Prostate gland (tissue), 2 donors: ENCODE results near the gene IL1RN. TPM values are rescaled to one million over a fixed set of nuclear protein-coding genes. Genes with fewer than 3 reads are reported as not detected.

Source experiments
- DNase-seq: peaks from one replicate; pipeline ENCODE4 v3.0.0-alpha.2; 2019; ENCODE audit warnings: low spot score
- H3K27ac ChIP-seq, 2 donors: fragments of 200-600 bp; sonication (generic); 2 replicates each; pipeline ENCODE4 v1.5.1; 2017 to 2019
- H3K27me3 ChIP-seq: fragments of 200-600 bp; sonication (generic); replicated peaks from 2 replicates; pipeline ENCODE4 v1.5.1; 2019; ENCODE audit not compliant: insufficient read depth
- H3K36me3 ChIP-seq, 2 donors: fragments of 200-600 bp; sonication (generic); 1 replicate in 1 of 2; 2 replicates in 1 of 2; pipeline versions ENCODE4 v1.5.1 to v1.8.1; 2017 to 2019
- H3K4me1 ChIP-seq: fragments of 200-600 bp; sonication (generic); replicated peaks from 2 replicates; pipeline ENCODE4 v1.5.1; 2019
- H3K4me3 ChIP-seq, 2 donors: fragments of 200-600 bp; sonication (generic); 2 replicates each; pipeline ENCODE4 v1.5.1; 2017 to 2019
- H3K9me3 ChIP-seq: fragments of 200-600 bp; sonication (generic); 2 replicates; pipeline ENCODE4 v1.5.1; 2017
- CTCF ChIP-seq, 4 experiments: fragments of 200-600 bp in 2 of 4; fragments of 450-650 bp in 2 of 4; sonication (generic) in 2 of 4; IDR thresholded peaks; 1 replicate in 3 of 4; 2 replicates in 1 of 4; pipeline ENCODE4 v1.5.1; 2016 to 2019; ENCODE audit warnings: antibody characterized with exemption in 4 of 4, mild to moderate bottlenecking in 2 of 4, moderate library complexity in 2 of 4
- POLR2A ChIP-seq: fragments of 450-650 bp; IDR thresholded peaks from one replicate; pipeline ENCODE4 v1.6.1; 2016; ENCODE audit warnings: antibody characterized with exemption, mild to moderate bottlenecking
- POLR2AphosphoS5 ChIP-seq: sonication (generic); formaldehyde crosslinking; IDR thresholded peaks from one replicate; pipeline ENCODE4 v1.6.1; 2017; ENCODE audit warnings: antibody characterized with exemption
- WGBS: methylation state at CpG from one replicate; pipeline ENCODE4 v1.1.5; 2018; 5-methylcytosine and 5-hydroxymethylcytosine counted together
- intact Hi-C: fragments of 100-400 bp; cut with DNase I; formaldehyde crosslinking; loops from one replicate; pipeline ENCODE4 v1.14.2; 2022
- total RNA-seq, 2 donors: library from RNA; depleted of rRNA; stranded (reverse); fragments of >200 nt; gene quantifications; one replicate each; pipeline ENCODE4 v1.1.0, GENCODE V29; 2016

The IL1RN gene
- total RNA-seq, 2 donors from 2014 or later = 3.7 to 4.4 TPM

- H3K27ac ChIP-seq = no peak overlapping the region
- no peak overlapping the region for H3K4me3 ChIP-seq
- H3K27me3 ChIP-seq = no peaks in the 10 kb centered on the region
- H3K36me3 ChIP-seq = no peaks in the 10 kb centered on the region
- TF ChIP-seq CTCF (IDR thresholded peaks at IDR 0.05) (no peak), POLR2AphosphoS5 (no peak), POLR2A (no peak)
- 84% methylated on average over 2 of the region's 2 CpGs for WGBS
- no peaks in the 10 kb centered on the region for H3K9me3 ChIP-seq
- intact Hi-C loops = no loop called here
- no peaks in the 10 kb centered on the region for H3K4me1 ChIP-seq
- no peak for DNase-seq
These were observed 14.9 kb downstream of the IL1RN start for GRCh38 chr2:113142290-113142689.

- H3K4me3 ChIP-seq = no peak overlapping the region
- no peak for DNase-seq
- TF ChIP-seq POLR2AphosphoS5 (no peak), CTCF (IDR thresholded peaks at IDR 0.05) (no peak), POLR2A (no peak)
- no peaks in the 10 kb centered on the region for H3K36me3 ChIP-seq
- no peaks in the 10 kb centered on the region for H3K9me3 ChIP-seq
- no peaks in the 10 kb centered on the region for H3K27me3 ChIP-seq
- no peak overlapping the region for H3K27ac ChIP-seq
- intact Hi-C loops = no loop called here
- H3K4me1 ChIP-seq = no peaks in the 10 kb centered on the region
- WGBS = 93% methylated on average over 4 of the region's 4 CpGs
These were observed 16.9 kb downstream of the IL1RN start for GRCh38 chr2:113144259-113144658.

GRCh38 chr2:113148606-113149552 lies 21.5 kb downstream of the IL1RN start:
- no peaks in the 10 kb centered on the region for H3K27me3 ChIP-seq
- TF ChIP-seq POLR2AphosphoS5 (no peak), CTCF (IDR thresholded peaks at IDR 0.05) (no peak), POLR2A (no peak)
- H3K4me1 ChIP-seq = no peaks in the 10 kb centered on the region
- H3K36me3 ChIP-seq = no peaks in the 10 kb centered on the region
- no peak overlapping the region for H3K27ac ChIP-seq
- no peak for DNase-seq
- 82% methylated on average over 8 of the region's 8 CpGs for WGBS
- no peaks in the 10 kb centered on the region for H3K9me3 ChIP-seq
- intact Hi-C loops = no loop called here
- no peak overlapping the region for H3K4me3 ChIP-seq

GRCh38 chr2:113149553-113150257 lies 22.3 kb downstream of the IL1RN start:
- Histone ChIP-seq H3K9me3 (no peaks in the 10 kb centered on the region), H3K4me1 (no peaks in the 10 kb centered on the region), H3K36me3 (no peaks in the 10 kb centered on the region), H3K4me3 (no peak overlapping the region), H3K27me3 (no peaks in the 10 kb centered on the region), H3K27ac (no peak overlapping the region)
- DNase-seq = no peak
- 73% methylated on average over 1 of the region's 1 CpG for WGBS
- intact Hi-C loops = no loop called here
- TF ChIP-seq POLR2A = no peak
- no peak for TF ChIP-seq CTCF (IDR thresholded peaks at IDR 0.05)
- no peak for TF ChIP-seq POLR2AphosphoS5

GRCh38 chr2:113150258-113150601 lies 22.8 kb downstream of the IL1RN start:
- DNase-seq = no peak
- WGBS = 91% methylated on average over 5 of the region's 5 CpGs

More at GRCh38 chr2:113150258-113150601, 22.8 kb downstream of the IL1RN start:
- H3K27ac ChIP-seq = no peak overlapping the region
- TF ChIP-seq CTCF (IDR thresholded peaks at IDR 0.05) (no peak), POLR2AphosphoS5 (no peak), POLR2A (no peak)
- no peaks in the 10 kb centered on the region for H3K27me3 ChIP-seq
- H3K9me3 ChIP-seq = no peaks in the 10 kb centered on the region
- H3K36me3 ChIP-seq = no peaks in the 10 kb centered on the region
- H3K4me3 ChIP-seq = no peak overlapping the region
- intact Hi-C loops = no loop called here
- no peaks in the 10 kb centered on the region for H3K4me1 ChIP-seq
